GM12801 (cell line): ENCODE data around the gene RAD51AP2.

Experiments used
- TF ChIP-seq, protein P1 (sequence below): IDR thresholded peaks from one replicate; pipeline ENCODE4 v1.5.1; 2011; ENCODE audit warnings: control low read depth; ENCODE audit not compliant: insufficient read length; ENCODE audit errors: extremely low read depth

The RAD51AP2 gene

DNA sequence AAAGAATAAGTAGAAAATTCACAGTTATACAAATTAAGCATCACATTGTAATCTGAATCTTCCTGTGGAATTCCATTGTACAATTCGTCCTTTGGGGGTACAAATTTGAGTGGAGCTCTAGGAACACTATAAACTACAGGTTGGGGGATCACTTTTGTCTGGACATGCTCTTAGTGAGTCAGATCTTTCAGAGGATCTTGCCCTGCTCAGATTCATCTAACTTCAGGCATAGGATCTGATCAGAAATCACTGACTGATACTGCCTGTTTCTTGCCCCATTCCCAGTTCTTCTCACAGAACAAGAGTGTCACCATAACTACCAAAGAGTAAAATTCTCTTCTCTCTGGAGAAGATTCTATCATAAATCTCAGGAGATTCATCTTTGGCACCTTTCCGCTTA, 11.5 kb upstream of the RAD51AP2 start:
- TF ChIP-seq, protein P1, sequence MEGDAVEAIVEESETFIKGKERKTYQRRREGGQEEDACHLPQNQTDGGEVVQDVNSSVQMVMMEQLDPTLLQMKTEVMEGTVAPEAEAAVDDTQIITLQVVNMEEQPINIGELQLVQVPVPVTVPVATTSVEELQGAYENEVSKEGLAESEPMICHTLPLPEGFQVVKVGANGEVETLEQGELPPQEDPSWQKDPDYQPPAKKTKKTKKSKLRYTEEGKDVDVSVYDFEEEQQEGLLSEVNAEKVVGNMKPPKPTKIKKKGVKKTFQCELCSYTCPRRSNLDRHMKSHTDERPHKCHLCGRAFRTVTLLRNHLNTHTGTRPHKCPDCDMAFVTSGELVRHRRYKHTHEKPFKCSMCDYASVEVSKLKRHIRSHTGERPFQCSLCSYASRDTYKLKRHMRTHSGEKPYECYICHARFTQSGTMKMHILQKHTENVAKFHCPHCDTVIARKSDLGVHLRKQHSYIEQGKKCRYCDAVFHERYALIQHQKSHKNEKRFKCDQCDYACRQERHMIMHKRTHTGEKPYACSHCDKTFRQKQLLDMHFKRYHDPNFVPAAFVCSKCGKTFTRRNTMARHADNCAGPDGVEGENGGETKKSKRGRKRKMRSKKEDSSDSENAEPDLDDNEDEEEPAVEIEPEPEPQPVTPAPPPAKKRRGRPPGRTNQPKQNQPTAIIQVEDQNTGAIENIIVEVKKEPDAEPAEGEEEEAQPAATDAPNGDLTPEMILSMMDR = no peak

DNA sequence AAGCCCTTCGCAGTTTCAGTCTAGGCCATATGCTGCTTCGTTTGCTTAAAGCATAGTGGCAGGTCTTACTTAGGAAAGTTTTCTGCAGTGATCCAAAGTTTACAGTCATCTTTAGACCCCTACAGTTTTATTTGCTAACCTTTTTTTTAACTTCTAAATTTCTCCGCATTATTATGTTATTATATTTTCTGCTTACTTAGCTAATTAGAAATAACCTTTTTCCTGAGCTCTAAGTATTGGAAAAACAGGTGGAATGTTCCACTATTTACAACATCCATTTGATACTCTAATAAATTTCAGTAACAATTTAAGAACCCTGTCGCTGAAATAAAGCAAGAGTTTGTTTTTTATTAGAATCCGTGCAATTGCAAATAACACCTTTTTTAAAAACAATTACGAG, 4.1 kb upstream of the RAD51AP2 start:
- TF ChIP-seq, protein P1 = no peak

DNA sequence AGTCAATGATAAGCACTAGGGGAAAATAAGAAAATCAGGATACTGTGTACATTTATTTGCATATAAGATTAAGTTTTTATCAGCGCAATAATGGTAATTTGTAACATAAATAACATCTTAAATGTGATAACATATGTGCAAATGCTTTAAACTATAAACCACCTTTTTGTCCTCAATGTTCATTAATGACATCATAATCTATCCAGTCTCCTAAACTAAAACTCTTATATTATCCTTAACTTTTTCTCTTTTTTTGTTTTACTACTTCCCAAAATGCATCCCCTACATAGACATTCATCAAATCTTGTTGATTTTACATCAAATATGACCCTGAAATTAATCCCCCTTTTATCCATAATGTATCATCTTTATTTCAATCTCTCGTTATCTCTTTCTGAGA, 3.4 kb upstream of the RAD51AP2 start:
- TF ChIP-seq, protein P1 = no peak

DNA sequence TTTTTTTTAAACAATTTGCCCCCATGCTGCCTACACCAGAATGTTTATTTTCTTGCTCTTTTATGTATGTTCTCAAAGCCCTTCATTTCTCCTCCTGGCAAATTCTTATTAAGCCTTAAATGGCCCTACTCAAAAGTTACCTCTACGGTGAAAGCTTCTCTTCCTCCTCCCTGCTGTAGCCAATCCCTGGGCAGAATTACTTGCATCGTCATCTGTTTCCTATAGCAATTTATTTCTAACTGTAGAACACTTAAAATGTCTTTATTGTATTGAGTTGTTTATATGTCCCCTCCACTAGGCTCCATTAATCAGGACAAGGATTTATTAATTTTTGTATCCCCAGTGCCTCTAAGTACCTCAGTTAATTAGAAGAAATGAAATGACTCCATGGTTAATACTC, 2.5 kb upstream of the RAD51AP2 start:
- TF ChIP-seq, protein P1 = no peak

DNA sequence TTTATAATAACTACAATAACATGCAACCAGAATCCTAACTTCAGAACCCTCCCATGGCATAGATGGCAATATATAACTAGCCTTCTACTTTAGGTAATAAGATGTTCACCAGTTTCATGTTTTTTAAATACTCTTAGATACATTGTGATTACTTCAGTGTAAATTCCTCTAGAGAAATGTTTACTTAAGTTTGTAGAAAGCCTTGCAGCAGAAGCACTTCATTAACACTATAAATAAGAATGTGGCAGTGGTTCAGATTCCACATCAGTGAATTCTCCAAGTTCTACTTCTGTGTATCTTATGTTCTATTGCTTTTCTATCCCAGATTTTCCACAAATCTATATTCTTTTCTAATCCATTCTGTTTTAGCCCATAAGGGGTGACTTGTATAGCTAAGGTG, 1.2 kb upstream of the RAD51AP2 start:
- TF ChIP-seq, protein P1 = no peak

DNA sequence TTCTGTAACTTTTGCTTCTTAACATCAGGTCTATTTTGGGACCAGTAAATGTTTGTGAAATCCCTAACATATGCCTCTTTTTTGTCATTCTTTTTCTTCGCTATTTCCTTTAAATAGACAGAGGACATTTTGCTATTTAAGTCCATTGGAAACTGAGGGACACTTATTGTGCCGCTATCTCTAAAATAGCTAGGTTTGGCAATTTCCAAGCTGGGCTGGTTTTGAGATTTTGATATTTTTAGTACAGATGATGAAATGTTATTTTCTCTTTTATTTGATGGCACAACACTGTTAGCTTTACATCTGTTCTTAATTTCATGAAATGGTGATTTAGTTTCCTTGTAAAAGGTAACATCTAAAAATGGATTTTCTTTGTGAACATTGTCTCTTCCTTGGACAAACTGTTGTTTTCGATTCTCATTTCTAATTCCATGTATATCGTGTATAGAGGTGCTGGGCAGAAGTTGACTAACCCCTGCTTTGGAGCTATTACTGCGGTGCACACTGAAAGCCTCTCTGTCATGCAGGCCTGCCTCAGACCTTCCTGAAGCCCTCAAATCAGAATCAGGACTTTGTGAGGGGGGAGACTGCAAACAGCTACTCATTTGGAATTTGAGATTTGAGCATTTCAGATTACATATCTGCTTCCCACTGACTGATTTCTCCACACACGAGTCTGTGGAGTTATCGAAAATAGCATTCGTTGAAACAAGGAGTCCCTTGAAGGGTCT, 594 bp downstream of the RAD51AP2 start:
- TF ChIP-seq, protein P1 = no peak

DNA sequence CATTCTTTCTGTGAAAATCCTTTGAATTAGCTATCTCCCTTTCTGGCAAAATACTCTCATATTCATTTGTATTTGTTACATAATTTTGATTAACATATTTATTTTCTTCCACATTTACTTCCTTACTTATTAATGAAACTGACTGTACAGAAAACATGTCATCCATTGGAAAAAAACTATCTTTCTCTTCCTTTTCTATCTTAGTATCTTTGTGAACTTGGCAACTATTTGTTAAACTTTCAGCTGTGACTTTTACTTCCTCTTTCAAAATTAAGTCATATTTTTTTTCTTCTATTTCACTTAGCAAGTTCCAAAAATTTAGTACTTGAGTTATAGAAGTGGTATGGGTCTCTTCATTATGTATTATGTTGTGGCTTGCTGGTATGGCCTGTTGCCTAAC, 2.6 kb downstream of the RAD51AP2 start:
- TF ChIP-seq, protein P1 = no peak
